HG02973 (cell line): ENCODE measurements around the gene P2RY10.
"Not testable (repeated sequence)": the region's sequence is repeated elsewhere in the genome, so short reads cannot be mapped to it uniquely, and the experiment has no call there.

Source experiments
- ATAC-seq: cut with Tn5 transposase; IDR thresholded peaks from one replicate; pipeline ENCODE4 v1.9.1; 2021; ENCODE audit warnings: moderate library complexity; ENCODE audit not compliant: unreplicated experiment

P2RY10 gene, protein sequence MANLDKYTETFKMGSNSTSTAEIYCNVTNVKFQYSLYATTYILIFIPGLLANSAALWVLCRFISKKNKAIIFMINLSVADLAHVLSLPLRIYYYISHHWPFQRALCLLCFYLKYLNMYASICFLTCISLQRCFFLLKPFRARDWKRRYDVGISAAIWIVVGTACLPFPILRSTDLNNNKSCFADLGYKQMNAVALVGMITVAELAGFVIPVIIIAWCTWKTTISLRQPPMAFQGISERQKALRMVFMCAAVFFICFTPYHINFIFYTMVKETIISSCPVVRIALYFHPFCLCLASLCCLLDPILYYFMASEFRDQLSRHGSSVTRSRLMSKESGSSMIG

DNA sequence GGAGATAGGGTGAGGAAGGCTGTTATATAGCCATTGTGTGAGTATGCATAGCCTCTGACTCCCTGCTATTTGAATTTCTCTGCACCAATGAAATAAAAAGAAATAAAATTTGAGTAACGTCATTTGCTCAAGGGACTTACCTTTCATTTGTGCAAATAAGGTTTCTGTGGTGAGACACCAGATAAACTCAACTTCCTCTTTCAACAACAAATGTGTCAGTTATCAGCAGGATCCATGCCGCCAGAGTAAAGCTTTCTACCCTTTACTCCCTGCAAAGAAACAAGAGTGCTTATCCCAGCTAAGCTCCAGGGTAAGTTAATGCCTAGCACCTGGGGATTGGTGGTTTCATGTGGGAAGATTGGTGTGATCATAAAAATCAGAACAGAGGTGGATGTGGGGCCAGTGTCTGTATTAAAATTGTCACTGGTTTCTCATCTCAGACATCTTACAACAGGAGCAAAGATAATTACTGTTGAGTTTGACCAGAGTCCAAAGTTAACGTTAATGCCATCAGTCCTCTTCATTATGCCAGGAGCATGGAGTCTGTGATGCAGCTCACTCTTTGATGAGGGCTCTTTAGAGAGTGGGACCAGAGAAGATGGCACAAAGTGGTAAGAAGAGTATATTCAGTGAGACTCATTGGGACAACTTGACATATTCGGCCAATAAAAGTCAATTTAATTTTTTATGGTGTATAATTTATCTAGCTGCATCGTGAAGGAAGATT is at the start of gene P2RY10:
TSS of gene P2RY10 (plus strand) at position 206 of the 727 bp plus-strand sequence. CDS start 15,130 bp downstream, outside the sequence.
- ATAC-seq: peak; percentile 73

DNA sequence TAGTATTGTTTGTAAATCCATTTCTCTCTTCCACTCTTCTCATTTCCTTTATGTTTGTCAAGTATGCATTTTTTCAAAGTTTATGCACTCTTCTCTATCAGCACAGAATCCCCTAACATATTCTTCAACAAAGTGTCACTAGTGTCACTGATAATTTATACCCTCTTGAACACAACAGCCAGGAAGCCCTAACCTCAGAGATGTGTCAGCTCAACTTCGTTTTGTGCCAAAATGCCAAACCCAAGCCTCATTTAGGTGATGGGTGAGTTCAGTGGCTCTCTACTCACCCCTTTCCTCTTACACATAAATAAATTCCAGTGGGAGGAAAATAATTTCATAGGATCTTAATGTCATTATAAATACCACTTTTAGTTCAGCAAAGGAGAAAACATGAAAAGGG is 22.4 kb upstream of the P2RY10 start:
- ATAC-seq: no peak

DNA sequence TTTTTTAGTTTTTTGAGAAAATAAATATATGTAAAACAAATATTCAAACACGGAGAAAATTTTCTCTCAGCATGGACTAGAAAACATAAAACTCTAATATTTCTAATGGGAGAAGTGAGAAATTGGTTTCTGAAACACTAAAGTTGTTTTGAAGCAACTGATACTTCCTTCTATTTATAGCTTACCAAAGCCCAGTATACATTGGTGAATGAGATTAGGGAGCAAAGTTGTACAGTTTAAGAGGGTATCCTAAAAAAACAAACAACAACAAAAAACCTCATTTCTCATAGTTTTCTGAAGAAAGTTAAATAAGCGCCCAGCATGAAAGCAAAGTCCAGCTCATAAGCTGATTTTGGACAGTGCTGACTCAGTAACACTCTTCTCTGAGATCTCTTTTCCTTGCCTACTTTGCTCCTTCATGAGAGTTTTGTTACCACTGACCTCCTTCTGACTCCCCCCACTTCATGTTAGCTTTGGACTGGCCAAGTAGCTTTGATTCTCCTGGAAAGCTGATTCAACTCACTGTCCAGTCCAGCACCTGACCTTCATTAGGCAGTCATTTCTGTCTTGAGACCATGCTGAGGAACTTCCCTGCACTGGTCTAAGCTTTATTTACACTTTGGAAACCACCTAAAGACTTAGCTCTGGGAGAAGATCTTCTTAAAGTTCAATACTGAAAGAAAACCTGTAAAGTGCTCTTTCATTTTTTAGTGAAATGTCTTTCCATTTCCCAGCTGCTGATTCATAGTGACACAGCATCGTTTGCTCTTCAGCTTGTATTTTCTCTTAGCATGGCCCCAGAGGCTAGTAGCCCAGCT is 21.8 kb upstream of the P2RY10 start:
- ATAC-seq: peak; percentile 93

DNA sequence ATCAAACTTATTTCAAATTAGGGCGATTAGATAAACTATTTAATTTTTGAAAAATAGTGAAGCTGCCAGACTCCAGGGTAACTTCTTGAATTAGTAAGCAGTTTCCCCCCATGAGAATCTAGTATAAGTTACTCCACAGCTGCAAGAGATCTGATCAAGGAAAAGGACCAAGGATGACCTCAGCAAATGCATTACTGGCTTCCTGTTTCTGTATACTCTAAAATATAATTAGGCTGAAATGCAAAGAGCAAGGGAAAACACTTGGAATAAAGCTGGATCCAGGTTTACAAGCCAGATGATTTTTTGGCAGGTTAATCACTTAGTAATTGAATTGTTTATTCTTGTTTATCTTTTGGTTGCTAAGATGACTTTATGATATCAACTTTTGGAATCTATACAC is 13.4 kb upstream of the P2RY10 start:
- ATAC-seq: no peak

DNA sequence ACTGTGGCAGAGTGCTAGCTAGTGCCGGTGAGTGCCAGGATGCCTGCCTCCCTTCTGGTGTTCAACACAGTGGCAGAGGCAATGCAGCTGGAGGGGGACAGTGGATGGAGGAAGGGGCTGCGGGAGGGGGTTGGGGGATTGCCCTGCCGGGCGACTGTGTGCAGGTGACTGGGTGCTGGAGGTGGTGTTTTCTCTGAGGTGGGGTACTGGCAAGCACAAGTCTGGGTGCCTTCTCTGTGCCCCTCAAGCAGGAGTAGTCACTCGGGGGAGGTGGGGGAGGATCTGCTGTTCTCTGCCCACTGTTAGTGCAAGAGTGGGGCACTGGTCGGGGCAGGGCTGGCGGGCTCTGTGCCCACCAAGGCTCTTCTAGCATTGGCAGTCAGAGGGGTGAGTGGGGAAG is 10.3 kb upstream of the P2RY10 start:
- ATAC-seq: no peak

DNA sequence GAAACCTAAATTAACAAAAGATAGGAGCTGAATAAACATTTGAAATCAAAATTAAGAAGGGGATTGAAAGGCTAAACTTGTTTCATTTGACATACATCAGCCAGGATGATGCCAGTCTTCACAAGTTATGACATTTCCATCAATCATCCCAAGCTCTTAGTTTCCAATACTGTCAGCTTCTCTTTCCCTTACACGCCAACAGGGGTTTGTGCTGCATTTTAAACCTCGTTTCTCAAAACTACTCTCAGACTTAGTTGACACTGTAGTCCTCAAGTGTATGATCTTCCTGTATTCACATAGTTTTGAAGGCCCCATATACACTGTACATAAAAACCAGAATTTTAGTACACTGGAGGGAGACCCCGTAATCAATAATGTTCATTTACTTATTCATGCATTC is 840 bp upstream of the P2RY10 start:
- ATAC-seq: no peak

DNA sequence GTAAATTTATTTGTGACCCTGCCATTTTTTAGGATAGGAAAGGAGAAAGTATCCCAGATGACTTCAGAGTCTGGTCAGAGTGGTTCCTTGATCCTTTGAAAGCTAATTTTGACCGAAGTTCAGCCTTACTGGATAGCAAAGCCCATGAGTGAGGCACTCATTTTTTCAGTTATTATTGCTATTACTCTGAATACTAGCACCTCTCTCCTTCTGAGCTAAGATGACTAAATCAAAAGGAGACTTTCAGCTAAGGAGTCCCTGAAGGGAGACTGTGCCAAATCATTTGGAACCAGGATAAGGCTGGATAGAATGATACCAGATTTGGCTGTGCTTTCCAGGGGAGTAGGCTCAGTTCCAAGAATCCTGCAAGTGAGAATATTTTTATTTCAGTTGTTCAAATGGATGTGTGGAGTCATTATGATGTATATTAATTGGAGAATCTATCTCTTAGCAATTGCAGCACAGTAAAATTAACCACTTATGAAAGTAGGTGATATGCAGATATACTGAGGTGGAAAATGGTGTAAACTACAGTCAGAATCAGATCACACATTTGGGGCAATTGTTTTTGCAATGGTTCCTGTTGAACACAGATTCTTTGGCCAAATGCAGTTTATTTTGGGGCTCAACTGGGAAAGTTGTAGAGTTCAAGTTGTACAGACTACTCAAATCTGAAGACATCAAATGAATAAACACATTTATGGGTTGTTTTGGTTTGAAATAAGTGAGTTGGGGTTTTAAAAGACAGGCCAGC is 1.2 kb downstream of the P2RY10 start:
- ATAC-seq: no peak

DNA sequence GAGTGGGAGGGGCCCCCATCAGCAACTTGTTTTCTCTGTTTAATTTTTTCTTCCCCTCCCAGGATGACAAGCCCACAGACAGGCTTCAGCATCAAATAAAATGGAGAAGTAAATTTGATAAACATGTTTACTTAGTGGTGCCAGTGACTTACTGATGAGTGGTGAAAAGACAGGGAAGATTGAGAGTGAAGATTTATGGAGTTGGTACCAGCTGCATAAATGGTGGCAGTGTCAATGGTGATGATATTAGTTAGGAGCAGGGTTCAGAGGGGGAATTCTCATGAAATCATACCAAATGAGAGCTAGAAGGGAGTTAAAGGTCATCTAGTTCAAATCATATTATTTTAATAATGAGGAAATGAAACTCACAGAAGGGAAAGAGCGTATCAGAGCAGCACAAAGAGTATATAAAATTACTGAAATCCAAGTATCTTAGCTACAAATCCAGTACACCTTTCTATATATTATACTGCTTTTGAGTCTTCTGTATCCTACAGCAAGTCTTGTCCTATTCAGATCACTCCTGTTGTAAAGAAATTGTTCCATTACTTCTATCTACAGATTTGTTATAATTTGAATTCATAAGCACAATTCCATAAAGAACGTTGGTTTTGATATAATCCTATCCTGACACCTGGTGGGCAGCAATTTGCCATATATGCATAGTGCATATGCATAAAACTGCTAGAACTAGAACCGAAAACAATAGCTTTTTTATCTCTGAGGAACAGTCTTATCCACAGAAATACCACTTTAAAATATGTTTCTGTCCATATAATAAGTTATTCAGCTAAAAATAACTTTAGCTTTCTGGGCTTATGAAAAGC is 5.0 kb downstream of the P2RY10 start:
- no peak for ATAC-seq

DNA sequence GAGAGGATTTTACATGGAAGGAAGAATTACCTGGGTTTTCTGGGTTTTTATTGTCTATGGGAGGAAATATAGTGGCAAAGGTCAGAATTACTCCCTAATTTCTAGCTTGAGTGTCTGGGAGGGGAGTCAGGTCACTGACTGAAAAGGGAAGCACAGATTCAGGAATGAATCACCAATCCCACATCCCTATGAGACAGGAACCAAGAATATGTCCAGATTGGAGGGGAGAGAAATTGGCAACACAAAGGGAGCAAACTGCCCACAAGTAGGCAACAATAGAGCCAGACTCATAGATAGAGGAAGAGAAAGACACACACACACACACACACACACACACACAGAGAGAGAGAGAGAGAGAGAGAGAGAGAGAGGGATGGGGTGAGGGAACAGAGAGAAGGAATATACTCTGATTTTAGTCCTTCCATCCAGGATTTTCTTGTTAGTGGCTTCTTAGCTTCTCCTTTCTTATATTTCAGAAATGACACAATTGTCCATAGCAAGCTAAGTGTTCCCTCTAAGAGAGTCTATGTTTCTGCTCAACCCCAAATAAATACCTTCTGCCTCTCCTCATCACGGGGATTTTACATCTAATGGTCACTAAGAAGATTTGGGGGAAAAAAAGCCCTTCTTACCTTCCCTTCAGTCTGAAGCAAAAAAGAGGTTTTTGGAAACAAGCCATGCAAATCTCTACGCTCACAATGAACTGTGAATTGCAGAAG is 12.0 kb downstream of the P2RY10 start:
- peak; percentile 26 for ATAC-seq

DNA sequence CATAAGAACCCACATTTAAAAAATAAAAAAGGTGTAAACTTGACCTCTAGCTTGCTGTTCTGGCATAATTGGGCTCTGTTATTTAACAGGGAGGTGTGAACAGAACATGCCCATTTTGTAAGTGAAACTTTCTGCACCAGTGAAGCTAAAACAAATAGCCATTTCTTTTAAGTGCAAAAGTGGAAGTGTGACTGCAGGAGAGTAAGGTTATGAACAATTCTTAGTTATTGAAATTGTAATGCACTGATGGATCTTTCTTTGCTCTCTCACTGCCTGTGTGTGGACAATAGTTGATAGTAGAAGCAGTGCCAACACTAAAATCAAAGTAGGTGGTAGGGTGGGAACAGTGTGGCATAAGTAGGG is 12.6 kb downstream of the P2RY10 start:
- peak; percentile 67 for ATAC-seq

DNA sequence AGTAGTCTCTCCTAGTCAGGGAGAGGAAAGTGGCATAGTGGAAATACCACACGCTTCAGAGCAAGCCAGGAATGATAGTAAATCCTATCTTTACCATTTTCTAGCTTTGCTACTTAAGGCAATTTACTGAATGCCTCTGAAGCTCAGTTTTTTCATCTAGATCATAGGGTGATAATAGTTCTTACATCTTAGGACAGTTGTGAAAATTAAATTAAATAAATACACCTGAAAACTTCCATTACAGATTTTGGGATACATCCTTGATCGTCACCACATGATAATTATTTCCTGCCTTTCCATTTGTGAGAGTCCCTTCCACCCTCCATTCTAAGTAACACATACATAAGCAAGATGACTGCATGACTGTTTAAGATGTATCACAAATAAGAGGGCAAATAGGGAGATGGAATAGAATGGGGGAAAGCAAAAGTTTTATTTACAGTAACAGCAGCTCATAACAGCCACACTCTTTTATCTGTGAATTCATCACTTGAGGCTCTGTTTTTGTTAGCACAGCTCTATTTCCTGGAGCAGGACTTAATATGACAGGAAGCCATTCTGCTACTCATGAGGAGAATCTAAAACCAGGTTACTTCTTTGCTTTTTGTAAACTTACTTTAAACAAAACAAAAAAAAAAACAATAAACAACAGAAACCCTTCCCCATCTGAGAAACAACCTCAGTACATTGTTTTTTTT is 13.4 kb downstream of the P2RY10 start:
- no peak for ATAC-seq

DNA sequence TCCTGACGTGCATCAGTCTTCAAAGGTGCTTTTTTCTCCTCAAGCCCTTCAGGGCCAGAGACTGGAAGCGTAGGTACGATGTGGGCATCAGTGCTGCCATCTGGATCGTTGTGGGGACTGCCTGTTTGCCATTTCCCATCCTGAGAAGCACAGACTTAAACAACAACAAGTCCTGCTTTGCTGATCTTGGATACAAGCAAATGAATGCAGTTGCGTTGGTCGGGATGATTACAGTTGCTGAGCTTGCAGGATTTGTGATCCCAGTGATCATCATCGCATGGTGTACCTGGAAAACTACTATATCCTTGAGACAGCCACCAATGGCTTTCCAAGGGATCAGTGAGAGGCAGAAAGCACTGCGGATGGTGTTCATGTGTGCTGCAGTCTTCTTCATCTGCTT is 15.7 kb downstream of the P2RY10 start:
- ATAC-seq: no peak

DNA sequence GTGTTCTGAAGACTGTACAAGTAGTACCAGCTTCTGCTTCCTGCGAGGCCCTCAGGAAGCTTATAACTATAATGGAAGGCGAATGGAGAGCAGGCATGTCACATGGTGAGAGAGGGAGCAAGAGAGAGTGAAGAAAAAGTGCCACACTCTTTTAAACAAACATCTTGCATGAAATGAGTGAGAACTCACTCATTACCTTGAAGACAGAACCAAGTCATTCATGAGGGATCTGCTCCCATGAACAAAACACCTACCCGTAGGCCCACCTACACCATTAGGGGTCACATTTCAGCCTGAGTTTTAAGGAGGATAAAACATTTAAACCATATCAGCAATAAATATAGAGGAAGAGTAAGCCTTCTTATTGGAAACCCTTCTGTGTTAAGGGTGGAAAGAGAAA is 19.4 kb downstream of the P2RY10 start:
- ATAC-seq: no peak

DNA sequence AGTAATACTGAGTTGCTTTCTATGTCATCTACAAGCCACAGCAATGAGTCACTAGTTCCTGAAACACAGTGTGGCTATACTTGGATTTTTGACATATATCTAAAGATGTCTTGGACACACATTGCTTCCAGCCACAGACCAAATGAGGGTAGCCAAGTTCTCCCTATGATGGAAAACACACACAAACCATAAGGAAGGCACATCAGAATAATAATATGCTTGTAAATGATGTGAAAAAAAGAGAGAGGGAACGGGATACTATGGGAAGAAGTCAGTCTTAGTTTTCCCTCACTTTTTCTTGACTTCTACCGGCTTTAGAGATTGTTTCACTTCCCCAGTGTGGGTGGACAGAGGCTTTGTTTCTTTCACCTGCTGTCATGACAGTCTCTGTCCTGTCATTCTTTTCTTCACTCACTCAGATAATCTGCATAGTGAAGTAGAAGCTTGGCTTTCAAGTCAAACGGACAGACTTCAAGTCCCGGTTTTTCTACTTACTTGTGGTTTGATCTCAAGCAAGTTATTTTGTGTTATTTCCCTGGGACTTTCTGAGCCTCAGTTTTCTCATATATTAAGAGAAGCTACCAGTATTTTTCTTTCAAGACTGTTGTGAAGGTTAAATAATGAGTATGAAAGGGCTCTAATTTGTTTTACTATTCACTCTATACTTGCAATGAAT is 34.7 kb downstream of the P2RY10 start:
- peak; percentile 99 for ATAC-seq

DNA sequence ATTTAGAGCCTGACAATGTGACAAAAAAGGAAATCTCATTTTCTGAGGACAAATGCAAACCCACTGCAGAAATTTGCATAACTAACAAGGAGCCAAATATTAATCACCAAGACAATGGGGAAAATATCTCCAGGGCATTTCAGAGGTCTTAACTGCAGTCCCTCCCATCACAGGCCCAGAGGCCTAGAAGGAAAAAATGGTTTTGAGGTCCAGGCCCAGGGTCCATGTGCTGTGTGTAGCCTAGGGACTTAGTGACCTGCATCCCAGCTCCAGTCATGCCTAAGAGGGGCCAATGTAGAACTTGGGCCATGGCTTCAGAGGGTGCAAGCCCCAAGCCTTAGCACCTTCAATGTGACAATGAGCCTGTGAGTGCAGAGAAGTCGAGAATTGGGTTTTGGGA is 44.2 kb downstream of the P2RY10 start:
- no peak for ATAC-seq

DNA sequence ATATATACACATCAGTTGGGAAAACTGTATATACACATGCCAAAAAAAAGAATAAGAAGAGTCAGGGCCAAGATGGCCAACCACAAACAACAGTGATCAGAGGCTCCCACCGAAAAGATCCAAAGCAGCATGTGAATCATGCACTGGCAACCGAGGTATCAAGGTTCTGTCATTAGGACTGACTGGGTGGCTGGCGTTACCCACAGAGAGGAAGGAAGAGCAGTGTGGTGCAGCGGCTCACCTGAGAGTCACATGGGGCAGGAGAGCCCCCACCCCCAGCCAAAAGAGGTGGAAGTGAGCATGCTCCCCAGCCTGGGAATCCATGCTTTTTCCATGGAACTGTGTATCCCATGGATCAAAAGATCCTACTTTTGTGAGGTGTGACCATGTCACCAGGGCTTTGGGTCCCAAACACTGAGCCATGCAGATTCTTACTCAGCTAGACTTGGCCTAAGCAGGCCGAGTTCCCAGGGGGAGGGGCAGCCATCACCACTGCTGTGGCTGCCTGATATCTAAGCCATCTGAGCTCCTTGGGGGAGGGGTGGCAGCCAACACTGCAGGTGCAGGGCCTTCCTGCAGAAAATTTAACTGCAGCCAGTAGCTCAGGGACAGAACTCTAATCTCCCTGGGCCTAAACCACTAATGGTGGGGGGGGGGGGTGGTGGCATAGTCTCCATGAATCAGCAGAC is 52.8 kb downstream of the P2RY10 start:
- no peak for ATAC-seq

DNA sequence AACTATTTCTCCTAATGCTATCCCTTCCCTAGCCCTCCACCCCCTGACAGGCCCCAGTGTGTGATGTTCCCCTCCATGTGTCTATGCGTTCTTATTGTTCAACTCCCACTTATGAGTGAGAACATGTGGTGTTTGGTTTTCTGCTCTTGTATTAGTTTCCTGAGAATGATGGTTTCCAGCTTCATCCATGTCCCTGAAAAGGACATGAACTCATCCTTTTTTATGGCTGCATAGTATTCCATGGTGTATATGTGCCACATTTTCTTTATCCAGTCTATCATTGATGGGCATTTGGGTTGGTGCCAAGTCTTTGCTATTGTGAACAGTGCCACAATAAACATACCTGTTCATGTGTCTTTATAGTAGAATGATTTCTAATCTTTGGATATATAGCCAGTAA is 62.3 kb downstream of the P2RY10 start:
- not testable (repeated sequence) for ATAC-seq
